Neutrophil (primary cell): Measurements from ENCODE around the gene LRRC30.

ENCODE experiments used
- H3K27ac ChIP-seq: fragments of 200-600 bp; sonication (generic); 2 replicates; pipeline ENCODE4 v1.5.1; 2016; ENCODE audit warnings: mild to moderate bottlenecking, moderate library complexity
- H3K27me3 ChIP-seq: fragments of 200-600 bp; sonication (generic); 2 replicates; pipeline ENCODE4 v1.6.0; 2016; ENCODE audit warnings: mild to moderate bottlenecking
- H3K36me3 ChIP-seq: fragments of 200-600 bp; sonication (generic); 2 replicates; pipeline ENCODE4 v1.5.1; 2017
- H3K4me1 ChIP-seq, 2 experiments: fragments of 200-600 bp in 1 of 2; sonication (generic) in 1 of 2; 1 replicate in 1 of 2; 2 replicates in 1 of 2; pipeline versions ENCODE4 v1.5.1 to v1.6.1; 2013 to 2016; ENCODE audit warnings: low read depth in 1 of 2, low read length in 1 of 2, mild to moderate bottlenecking in 1 of 2, moderate library complexity in 1 of 2; ENCODE audit not compliant: control insufficient read depth in 1 of 2, insufficient read depth in 1 of 2
- H3K4me3 ChIP-seq, 2 experiments: fragments of 200-600 bp in 1 of 2; sonication (generic) in 1 of 2; 1 replicate in 1 of 2; 2 replicates in 1 of 2; pipeline ENCODE4 v1.5.1; 2013 to 2016; ENCODE audit warnings: low read depth in 1 of 2, low read length in 1 of 2, mild to moderate bottlenecking in 1 of 2, moderate library complexity in 1 of 2
- H3K9me3 ChIP-seq: fragments of 200-600 bp; sonication (generic); 2 replicates; pipeline ENCODE4 v1.5.1; 2016
- TF ChIP-seq, protein P1 (sequence below): fragments of 200-600 bp; sonication (generic); IDR thresholded peaks from 2 replicates; pipeline ENCODE4 v1.5.1; 2016; ENCODE audit warnings: antibody characterized with exemption

Gene LRRC30

GRCh38 chr18:7255054-7255453, 24.2 kb downstream of the LRRC30 start:
- Histone ChIP-seq H3K27me3 (no peaks in the 10 kb centered on the region), H3K9me3 (no peaks in the 10 kb centered on the region), H3K4me3 (no peak overlapping the region), H3K27ac (no peak overlapping the region), H3K36me3 (no peaks in the 10 kb centered on the region), H3K4me1 (no peaks in the 10 kb centered on the region)
- TF ChIP-seq, protein P1, sequence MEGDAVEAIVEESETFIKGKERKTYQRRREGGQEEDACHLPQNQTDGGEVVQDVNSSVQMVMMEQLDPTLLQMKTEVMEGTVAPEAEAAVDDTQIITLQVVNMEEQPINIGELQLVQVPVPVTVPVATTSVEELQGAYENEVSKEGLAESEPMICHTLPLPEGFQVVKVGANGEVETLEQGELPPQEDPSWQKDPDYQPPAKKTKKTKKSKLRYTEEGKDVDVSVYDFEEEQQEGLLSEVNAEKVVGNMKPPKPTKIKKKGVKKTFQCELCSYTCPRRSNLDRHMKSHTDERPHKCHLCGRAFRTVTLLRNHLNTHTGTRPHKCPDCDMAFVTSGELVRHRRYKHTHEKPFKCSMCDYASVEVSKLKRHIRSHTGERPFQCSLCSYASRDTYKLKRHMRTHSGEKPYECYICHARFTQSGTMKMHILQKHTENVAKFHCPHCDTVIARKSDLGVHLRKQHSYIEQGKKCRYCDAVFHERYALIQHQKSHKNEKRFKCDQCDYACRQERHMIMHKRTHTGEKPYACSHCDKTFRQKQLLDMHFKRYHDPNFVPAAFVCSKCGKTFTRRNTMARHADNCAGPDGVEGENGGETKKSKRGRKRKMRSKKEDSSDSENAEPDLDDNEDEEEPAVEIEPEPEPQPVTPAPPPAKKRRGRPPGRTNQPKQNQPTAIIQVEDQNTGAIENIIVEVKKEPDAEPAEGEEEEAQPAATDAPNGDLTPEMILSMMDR = no peak

DNA sequence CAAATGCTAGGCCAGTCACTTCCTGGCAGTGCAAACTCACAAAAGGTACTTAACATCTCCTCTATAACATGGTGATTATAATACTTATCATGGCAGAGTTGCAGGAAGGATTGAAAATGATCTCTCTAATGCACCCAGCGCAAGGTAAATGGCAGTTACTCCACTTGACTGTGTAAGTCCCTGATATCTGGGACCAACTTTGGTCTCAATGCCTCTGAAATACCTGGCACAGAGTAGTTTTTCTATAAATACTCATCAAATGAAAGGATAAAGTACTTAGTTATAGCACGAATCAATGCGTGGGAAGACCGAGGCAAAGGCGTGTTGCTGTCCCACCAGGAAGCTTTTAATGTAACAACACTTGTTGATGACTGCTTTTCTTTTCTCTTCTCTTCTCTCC, 24.8 kb downstream of the LRRC30 start:
- TF ChIP-seq, protein P1 = no peak

GRCh38 chr18:7256618-7257425, 25.9 kb downstream of the LRRC30 start:
- H3K9me3 ChIP-seq = no peaks in the 10 kb centered on the region
- no peaks in the 10 kb centered on the region for H3K36me3 ChIP-seq
- no peaks in the 10 kb centered on the region for H3K4me1 ChIP-seq
- TF ChIP-seq, protein P1 = no peak
- no peak overlapping the region for H3K27ac ChIP-seq
- no peaks in the 10 kb centered on the region for H3K27me3 ChIP-seq
- H3K4me3 ChIP-seq = no peak overlapping the region

More for the DNA sequence above, 24.8 kb downstream of the LRRC30 start:
- no peak overlapping the region for H3K27ac ChIP-seq
- H3K9me3 ChIP-seq = no peaks in the 10 kb centered on the region
- no peaks in the 10 kb centered on the region for H3K4me1 ChIP-seq
- H3K27me3 ChIP-seq = no peaks in the 10 kb centered on the region
- no peak overlapping the region for H3K4me3 ChIP-seq
- no peaks in the 10 kb centered on the region for H3K36me3 ChIP-seq

DNA sequence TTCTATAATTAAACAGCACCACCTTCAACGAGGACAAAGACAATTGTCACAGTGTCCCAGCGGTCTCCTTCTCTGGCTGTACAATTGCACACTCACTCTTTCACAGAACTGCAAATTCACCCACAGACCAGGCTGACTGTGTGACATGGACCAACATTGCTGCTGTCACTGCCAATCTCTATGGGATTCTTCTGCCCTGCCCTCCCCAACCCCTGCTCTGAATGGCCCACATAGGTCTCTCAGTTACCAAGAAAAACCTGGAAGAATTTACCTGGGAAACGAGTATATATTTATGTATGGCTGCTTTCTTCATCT, 26.5 kb downstream of the LRRC30 start:
- H3K27ac ChIP-seq = no peak overlapping the region
- H3K4me3 ChIP-seq = no peak overlapping the region
- H3K9me3 ChIP-seq = no peaks in the 10 kb centered on the region
- H3K36me3 ChIP-seq = no peaks in the 10 kb centered on the region
- H3K27me3 ChIP-seq = no peaks in the 10 kb centered on the region
- no peaks in the 10 kb centered on the region for H3K4me1 ChIP-seq
- TF ChIP-seq, protein P1 = no peak

GRCh38 chr18:7259475-7259874, 28.6 kb downstream of the LRRC30 start:
- Histone ChIP-seq H3K27me3 (no peaks in the 10 kb centered on the region), H3K27ac (no peak overlapping the region), H3K4me3 (no peak overlapping the region), H3K36me3 (no peaks in the 10 kb centered on the region), H3K4me1 (no peaks in the 10 kb centered on the region), H3K9me3 (no peaks in the 10 kb centered on the region)
- TF ChIP-seq, protein P1 = no peak
